Endothelial cell of umbilical vein (primary cell): Measurements from ENCODE around the gene TRRAP. TPM values are rescaled to one million over a fixed set of nuclear protein-coding genes. Genes with fewer than 3 reads are reported as not detected.

ENCODE experiments used
- BruUV-seq: library from RNA; stranded (reverse); fragments of 400-500 nt; replicated peaks from 2 replicates; lab custom pipeline; 2021; lab: Mats Ljungman, UMichigan
- CTCF ChIA-PET: fragments of 300-600, 350-600 bp; sonication (Branson Sonifier 250); formaldehyde crosslinking; loops from one replicate; lab custom pipeline; 2021; ENCODE audit warnings: antibody characterized with exemption, inconsistent platforms; lab: Charles Lee
- POLR2A ChIA-PET: fragments of 300-600, 350-600 bp; sonication (Branson Sonifier 250); formaldehyde crosslinking; loops from one replicate; lab custom pipeline; 2021; ENCODE audit warnings: antibody characterized with exemption, inconsistent platforms; lab: Charles Lee
- DNase-seq: peaks from one replicate; pipeline ENCODE4 v3.0.0-alpha.2; 2011; ENCODE audit warnings: low read depth, low spot score
- FAIRE-seq: peaks from 2 replicates; lab custom pipeline; 2011; peaks lifted over from hg19 to GRCh38; lab: Jason Lieb, UNC
- H2AFZ ChIP-seq: 2 replicates; pipeline ENCODE4 v1.6.0; 2012; ENCODE audit warnings: low read depth, low read length, control low read depth, inconsistent platforms
- H3K27ac ChIP-seq: 2 replicates; pipeline ENCODE4 v1.5.1; 2011; ENCODE audit warnings: low read depth, mild to moderate bottlenecking, control low read depth, low read length, moderate library complexity; ENCODE audit not compliant: insufficient read depth
- H3K27me3 ChIP-seq, 2 experiments: 2 replicates each; pipeline versions ENCODE4 v1.6.0 to v1.6.1; 2011; ENCODE audit warnings: low read length in 2 of 2, mixed read lengths in 1 of 2; ENCODE audit not compliant: control insufficient read depth in 2 of 2, insufficient read depth in 2 of 2
- H3K36me3 ChIP-seq, 2 experiments: 2 replicates in 1 of 2; 3 replicates in 1 of 2; pipeline ENCODE4 v1.5.1; 2011; ENCODE audit warnings: low read length in 2 of 2, mild to moderate bottlenecking in 1 of 2, moderate library complexity in 1 of 2; ENCODE audit not compliant: control insufficient read depth in 2 of 2, insufficient read depth in 2 of 2; ENCODE audit errors: extremely low read depth in 1 of 2
- H3K4me1 ChIP-seq: 3 replicates; pipeline ENCODE4 v1.5.1; 2011; ENCODE audit warnings: mild to moderate bottlenecking, low read length; ENCODE audit not compliant: control insufficient read depth, insufficient read depth; ENCODE audit errors: extremely low read depth
- H3K4me2 ChIP-seq: 2 replicates; pipeline ENCODE4 v1.6.1; 2011; ENCODE audit warnings: low read length, control low read depth, mixed read lengths; ENCODE audit not compliant: insufficient read depth
- H3K4me3 ChIP-seq, 3 experiments: fragments of 200-600 bp in 1 of 3; sonication (generic), shearing (Covaris generic) in 1 of 3; replicated peaks in 1 of 3; 2 replicates each; pipeline ENCODE4 v1.5.1; 2011 to 2016; ENCODE audit warnings: control low read depth in 3 of 3, low read length in 3 of 3, mild to moderate bottlenecking in 2 of 3, inconsistent platforms in 1 of 3, low read depth in 1 of 3, moderate library complexity in 1 of 3; ENCODE audit not compliant: insufficient read depth in 1 of 3
- H3K79me2 ChIP-seq: 2 replicates; pipeline ENCODE4 v1.6.0; 2012; ENCODE audit warnings: low read length, inconsistent platforms; ENCODE audit not compliant: control insufficient read depth, insufficient read depth
- H3K9ac ChIP-seq: replicated peaks from 2 replicates; pipeline ENCODE3; 2011; ENCODE audit warnings: low read length, control low read depth; ENCODE audit not compliant: insufficient read depth; ENCODE audit errors: extremely low read depth
- H3K9me1 ChIP-seq: replicated peaks from 3 replicates; pipeline ENCODE4 v1.6.0; 2011; ENCODE audit warnings: mild to moderate bottlenecking, low read length; ENCODE audit not compliant: control insufficient read depth, insufficient read depth; ENCODE audit errors: extremely low read depth
- H3K9me3 ChIP-seq: replicated peaks from 2 replicates; pipeline ENCODE4 v1.5.1; 2012; ENCODE audit warnings: low read length, inconsistent platforms; ENCODE audit not compliant: control insufficient read depth, insufficient read depth
- H4K20me1 ChIP-seq: replicated peaks from 2 replicates; pipeline ENCODE3; 2011; ENCODE audit warnings: mild to moderate bottlenecking, low read length; ENCODE audit not compliant: control insufficient read depth, insufficient read depth; ENCODE audit errors: extremely low read depth
- EZH2 ChIP-seq: IDR thresholded peaks from 2 replicates; pipeline ENCODE4 v1.6.1; 2012; ENCODE audit warnings: borderline replicate concordance, low read depth, mild to moderate bottlenecking, moderate library complexity, low read length, inconsistent platforms; ENCODE audit not compliant: severe bottlenecking
- FOS ChIP-seq: IDR thresholded peaks from 2 replicates; pipeline ENCODE4 v1.6.1; 2011; ENCODE audit warnings: mild to moderate bottlenecking, low read length, moderate library complexity, borderline replicate concordance; ENCODE audit not compliant: insufficient read depth
- GATA2 ChIP-seq: IDR thresholded peaks from 2 replicates; pipeline ENCODE4 v1.7.0; 2011; ENCODE audit warnings: low read depth, mild to moderate bottlenecking, moderate library complexity, mixed read lengths, low read length; ENCODE audit not compliant: insufficient read length, insufficient read depth
- JUN ChIP-seq: IDR thresholded peaks from 2 replicates; pipeline ENCODE4 v1.6.1; 2011; ENCODE audit warnings: borderline replicate concordance, low read depth; ENCODE audit not compliant: insufficient read length, insufficient read depth
- MAX ChIP-seq: IDR thresholded peaks from 2 replicates; pipeline ENCODE4 v1.6.1; 2011; ENCODE audit not compliant: insufficient read depth, insufficient read length
- MYC ChIP-seq: IDR thresholded peaks from one replicate; pipeline ENCODE4 v1.6.1; 2011; ENCODE audit warnings: mild to moderate bottlenecking, low read depth, low read length
- POLR2A ChIP-seq: IDR thresholded peaks from 2 replicates; pipeline ENCODE4 v1.6.1; 2012; ENCODE audit warnings: low read depth, mild to moderate bottlenecking, control low read depth, low read length
- POLR2AphosphoS5 ChIP-seq: IDR thresholded peaks from 2 replicates; pipeline ENCODE4 v1.6.1; 2012; ENCODE audit warnings: low read depth, mild to moderate bottlenecking, control low read depth, low read length, moderate library complexity; ENCODE audit not compliant: insufficient read depth
- dilution Hi-C: fragments of 300-500 bp; cut with MboI; formaldehyde crosslinking; loops from one replicate; pipeline ENCODE4 v1.15.0; 2019; ENCODE audit warnings: low sequenced_read_pairs; ENCODE audit not compliant: extremely low pct_ligation_motif_present
- intact Hi-C: fragments of 100-400 bp; cut with micrococcal nuclease; formaldehyde crosslinking; loops from one replicate; pipeline ENCODE4 v1.10.0; 2022
- polyA plus RNA-seq, 4 experiments: library from polyadenylated mRNA; depleted of rRNA in 3 of 4; stranded (reverse) in 3 of 4; unstranded in 1 of 4; fragments of >200 nt; gene quantifications; 2 replicates each; pipeline versions ENCODE4 v1.2.1 to v1.2.3, GENCODE V29; 2011 to 2012; ENCODE audit warnings: missing spikeins in 1 of 4
- total RNA-seq: library from RNA; stranded (reverse); gene quantifications from 2 replicates; pipeline ENCODE4 v1.2.3, GENCODE V29; 2021
- TF ChIP-seq, protein P1 (sequence below), 2 donors: IDR thresholded peaks; 1 replicate in 1 of 2; 2 replicates in 1 of 2; pipeline ENCODE4 v1.5.1; 2011; ENCODE audit warnings: low read length in 2 of 2, mild to moderate bottlenecking in 2 of 2, moderate library complexity in 2 of 2, control low read depth in 1 of 2, inconsistent platforms in 1 of 2, low read depth in 1 of 2; ENCODE audit not compliant: insufficient read depth in 1 of 2; ENCODE audit errors: extremely low read depth in 1 of 2

Gene TRRAP
- total and polyA plus RNA-seq, 2 donors (not counting 3 experiments of a cell fraction or from before 2014, with no cell fraction given): 21.8 to 45.8 TPM

GRCh38 chr7:98994046-98994944 lies 116.0 kb downstream of the TRRAP start:
- CTCF ChIA-PET: interaction anchor here (1.0 kb wide), 1 partner anchor 9 kb away, joined by 3 read pairs; no protein-coding TSS in a partner anchor
- BruUV-seq: no TSS peak

More at GRCh38 chr7:98994046-98994944, 116.0 kb downstream of the TRRAP start:
- Histone ChIP-seq H3K4me1 (no peaks in the 10 kb centered on the region), H3K9me1 (no peaks in the 10 kb centered on the region), H3K27ac (no peak overlapping the region), H3K4me3 (no peak overlapping the region), H3K79me2 (no peaks in the 10 kb centered on the region), H4K20me1 (no peaks in the 10 kb centered on the region), H3K4me2 (no peak overlapping the region), H3K36me3 (peaks cover 10 to 59% of the 10 kb centered on the region in 2 experiments), H3K9me3 (no peaks in the 10 kb centered on the region), H2AFZ (no peak overlapping the region), H3K27me3 (no peaks in the 10 kb centered on the region), H3K9ac (no peak overlapping the region)
- POLR2A ChIA-PET: no interaction called here
- intact Hi-C loops (no loop called here), dilution Hi-C loops (no loop called here)
- DNase-seq (no peak), FAIRE-seq (no peak)
- TF ChIP-seq, protein P1, sequence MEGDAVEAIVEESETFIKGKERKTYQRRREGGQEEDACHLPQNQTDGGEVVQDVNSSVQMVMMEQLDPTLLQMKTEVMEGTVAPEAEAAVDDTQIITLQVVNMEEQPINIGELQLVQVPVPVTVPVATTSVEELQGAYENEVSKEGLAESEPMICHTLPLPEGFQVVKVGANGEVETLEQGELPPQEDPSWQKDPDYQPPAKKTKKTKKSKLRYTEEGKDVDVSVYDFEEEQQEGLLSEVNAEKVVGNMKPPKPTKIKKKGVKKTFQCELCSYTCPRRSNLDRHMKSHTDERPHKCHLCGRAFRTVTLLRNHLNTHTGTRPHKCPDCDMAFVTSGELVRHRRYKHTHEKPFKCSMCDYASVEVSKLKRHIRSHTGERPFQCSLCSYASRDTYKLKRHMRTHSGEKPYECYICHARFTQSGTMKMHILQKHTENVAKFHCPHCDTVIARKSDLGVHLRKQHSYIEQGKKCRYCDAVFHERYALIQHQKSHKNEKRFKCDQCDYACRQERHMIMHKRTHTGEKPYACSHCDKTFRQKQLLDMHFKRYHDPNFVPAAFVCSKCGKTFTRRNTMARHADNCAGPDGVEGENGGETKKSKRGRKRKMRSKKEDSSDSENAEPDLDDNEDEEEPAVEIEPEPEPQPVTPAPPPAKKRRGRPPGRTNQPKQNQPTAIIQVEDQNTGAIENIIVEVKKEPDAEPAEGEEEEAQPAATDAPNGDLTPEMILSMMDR (IDR thresholded peaks at IDR 0.05; ENCODE audit: extremely low read depth in 1 of 2, insufficient read depth in 1 of 2, low read depth in 1 of 2, low read length in 2 of 2): no peak
- no peak for TF ChIP-seq POLR2A
- no peak for TF ChIP-seq EZH2
- no peak for TF ChIP-seq GATA2
- TF ChIP-seq MAX: no peak
- no peak for TF ChIP-seq MYC
- TF ChIP-seq FOS: no peak
- TF ChIP-seq JUN: no peak
- TF ChIP-seq POLR2AphosphoS5: no peak
